Renal cortex interstitium (tissue), 11 donors: ENCODE measurements around the gene HOXC9. TPM values are rescaled to one million over a fixed set of nuclear protein-coding genes. Genes with fewer than 3 reads are reported as not detected.

Experiments
- DNase-seq, 11 donors: peaks; one replicate each; pipeline ENCODE4 v3.0.0-alpha.2; 2013; ENCODE audit warnings: low read depth in 9 of 11, low spot score in 4 of 11; ENCODE audit errors: extremely low read depth in 1 of 11
- polyA plus RNA-seq, 3 donors: library from polyadenylated mRNA; unstranded; fragments of 120-200 nt; gene quantifications; one replicate each; pipeline ENCODE4 v1.2.1, GENCODE V29; 2013; ENCODE audit not compliant: insufficient read length in 3 of 3

Gene HOXC9
- polyA plus RNA-seq, 3 donors, result 25.5 to 34.1 (median 26.5) TPM

DNA sequence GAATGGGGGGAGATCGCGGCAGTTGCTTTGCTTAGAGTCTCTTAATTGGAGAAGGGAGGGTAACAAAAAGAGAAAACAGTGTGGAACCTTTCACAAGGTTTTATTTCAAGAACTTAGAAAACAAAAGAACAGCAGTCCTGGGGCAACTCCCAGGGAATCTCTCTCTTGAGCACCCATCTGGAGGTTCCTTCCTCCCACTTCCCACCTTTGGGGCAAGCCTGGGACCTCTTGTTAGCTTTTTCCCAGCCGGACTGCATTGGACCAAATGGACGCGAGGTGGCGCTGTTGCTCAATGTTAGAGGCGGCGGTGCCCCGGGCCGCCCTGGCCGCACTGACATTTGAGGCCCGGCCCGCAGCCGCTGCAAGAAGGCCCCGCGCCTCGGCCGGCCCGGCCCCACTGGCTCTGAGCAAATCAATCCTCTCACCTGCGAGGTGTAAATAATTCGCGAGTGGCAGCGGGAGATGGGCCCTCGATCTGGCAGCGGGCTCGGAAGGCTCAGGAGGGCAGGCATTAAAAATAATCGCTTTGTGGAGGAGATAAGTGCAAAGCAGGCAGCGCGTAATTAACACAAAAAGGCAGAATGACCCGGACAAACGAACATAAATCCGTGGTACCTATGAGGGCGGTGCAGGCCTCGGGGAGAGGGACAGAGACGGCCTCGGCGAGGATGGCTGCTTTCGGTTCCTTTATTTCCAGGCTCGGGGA, 6.0 kb downstream of the HOXC9 start:
- peak in 8 of 11 donors; percentile 86 to 95 (median 91) for DNase-seq

GRCh38 chr12:54006559-54007220, 6.7 kb downstream of the HOXC9 start:
- no peak for DNase-seq

- no peak for DNase-seq
Measured at GRCh38 chr12:54007538-54008259, 7.7 kb downstream of the HOXC9 start.

- no peak for DNase-seq
Measured at GRCh38 chr12:54008260-54008552, 8.2 kb downstream of the HOXC9 start.

- DNase-seq, result no peak
Measured at GRCh38 chr12:54009171-54010052, 9.5 kb downstream of the HOXC9 start.

- no peak for DNase-seq
Measured at GRCh38 chr12:54010053-54010971, 10.4 kb downstream of the HOXC9 start.

GRCh38 chr12:54010972-54011664, 11.2 kb downstream of the HOXC9 start:
- DNase-seq, result no peak

GRCh38 chr12:54011665-54012532, 11.9 kb downstream of the HOXC9 start:
- no peak for DNase-seq

DNA sequence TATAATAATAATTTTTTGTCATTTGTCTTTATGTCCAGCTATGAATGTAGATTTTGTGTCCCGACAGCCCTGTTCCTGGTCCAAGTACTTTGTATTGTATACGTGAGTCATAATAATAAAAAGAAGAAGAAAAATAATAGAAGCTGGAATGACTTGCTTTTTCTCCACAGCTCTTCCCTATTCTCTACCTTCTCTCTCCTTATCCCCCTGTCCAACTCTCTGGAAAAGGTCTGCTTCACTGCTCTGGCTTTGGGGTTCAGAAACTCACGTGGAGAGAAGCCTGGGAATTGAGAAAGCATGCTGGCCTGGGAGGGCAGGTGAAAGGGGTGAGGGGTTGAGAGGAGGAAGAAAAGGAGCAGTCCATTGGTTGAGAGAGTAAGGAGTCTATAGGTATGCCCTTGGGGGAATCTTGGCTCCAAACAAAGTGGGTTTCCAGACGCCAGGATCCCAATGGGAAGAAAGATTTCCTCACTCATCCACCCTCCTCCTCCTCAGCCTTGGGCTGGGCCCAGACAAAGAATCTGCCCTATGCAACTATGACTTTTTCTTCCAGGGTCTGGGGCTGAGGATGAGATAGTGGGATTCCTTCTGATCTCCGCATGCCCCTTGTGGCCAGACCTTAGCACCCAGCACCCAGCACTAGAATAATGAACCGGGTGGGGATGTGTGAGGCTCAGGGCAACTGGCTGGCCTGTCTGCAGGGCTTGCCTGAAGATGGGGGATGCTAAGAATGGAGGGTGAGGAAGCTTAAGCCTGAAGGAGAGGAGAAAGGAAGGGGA, 12.9 kb downstream of the HOXC9 start:
- no peak for DNase-seq

DNA sequence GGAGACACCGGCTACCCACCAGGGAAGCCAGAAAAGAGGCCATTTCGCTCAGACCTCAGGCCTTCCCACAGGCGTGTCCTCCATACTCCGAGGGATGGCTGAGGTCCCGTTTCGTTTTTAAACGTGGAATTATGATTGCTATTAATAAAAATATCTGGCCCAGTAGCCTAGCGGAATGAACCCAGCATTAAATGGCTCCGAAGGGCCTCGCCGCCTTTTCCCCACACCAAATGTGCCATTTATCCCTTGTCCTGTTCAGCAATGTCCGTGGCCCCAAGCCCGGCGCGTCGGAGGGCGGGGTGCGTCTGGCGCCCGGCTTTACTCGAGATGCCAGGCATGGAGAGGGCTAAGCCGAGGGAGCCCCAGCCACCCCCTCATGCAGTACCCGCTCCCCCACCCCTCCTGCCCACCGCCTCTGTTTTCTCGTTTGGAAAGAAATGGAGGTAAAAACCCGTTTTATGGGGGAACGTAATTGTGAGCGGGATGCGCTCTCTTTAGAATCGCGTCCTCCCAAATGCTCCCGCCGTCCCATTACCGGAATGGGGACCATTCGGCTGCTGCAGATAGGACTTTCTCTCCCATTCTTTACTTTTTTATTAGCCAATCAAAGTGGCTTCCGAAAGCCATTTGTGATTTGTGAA, 14.5 kb downstream of the HOXC9 start:
- no peak for DNase-seq

GRCh38 chr12:54015018-54015931, 15.3 kb downstream of the HOXC9 start:
- no peak for DNase-seq

- DNase-seq, result no peak
Measured at GRCh38 chr12:54016051-54016450, 16.1 kb downstream of the HOXC9 start.

GRCh38 chr12:54016478-54016964, 16.6 kb downstream of the HOXC9 start:
- DNase-seq, result peak in 8 of 11 donors; percentile 86 to 93 (median 90)

DNA sequence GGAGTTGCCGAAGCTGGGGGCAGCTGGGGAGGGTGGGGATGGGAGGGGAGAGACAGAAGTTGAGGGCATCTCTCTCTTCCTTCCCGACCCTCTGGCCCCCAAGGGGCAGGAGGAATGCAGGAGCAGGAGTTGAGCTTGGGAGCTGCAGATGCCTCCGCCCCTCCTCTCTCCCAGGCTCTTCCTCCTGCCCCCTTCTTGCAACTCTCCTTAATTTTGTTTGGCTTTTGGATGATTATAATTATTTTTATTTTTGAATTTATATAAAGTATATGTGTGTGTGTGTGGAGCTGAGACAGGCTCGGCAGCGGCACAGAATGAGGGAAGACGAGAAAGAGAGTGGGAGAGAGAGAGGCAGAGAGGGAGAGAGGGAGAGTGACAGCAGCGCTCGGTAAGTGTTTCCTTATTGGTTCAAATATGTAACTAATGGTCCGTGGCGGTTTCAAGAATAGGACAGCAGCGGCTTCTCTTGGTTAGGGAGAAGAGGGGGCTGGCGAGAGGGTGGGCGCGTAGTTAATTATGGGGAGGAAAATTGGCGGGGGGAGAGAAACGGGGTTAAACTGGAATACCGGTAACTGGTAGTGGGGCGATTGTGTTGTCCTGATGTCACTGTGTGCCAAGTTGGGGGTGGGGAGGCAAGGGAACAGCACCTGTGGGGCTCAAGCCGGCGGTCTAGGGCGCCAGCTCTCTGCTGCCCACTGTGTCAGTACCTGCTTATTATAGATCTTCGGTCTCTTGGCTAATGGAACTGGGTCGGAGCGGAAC, 17.2 kb downstream of the HOXC9 start:
- DNase-seq, result no peak
